ENCODE results near the gene SMARCA2.

DNA sequence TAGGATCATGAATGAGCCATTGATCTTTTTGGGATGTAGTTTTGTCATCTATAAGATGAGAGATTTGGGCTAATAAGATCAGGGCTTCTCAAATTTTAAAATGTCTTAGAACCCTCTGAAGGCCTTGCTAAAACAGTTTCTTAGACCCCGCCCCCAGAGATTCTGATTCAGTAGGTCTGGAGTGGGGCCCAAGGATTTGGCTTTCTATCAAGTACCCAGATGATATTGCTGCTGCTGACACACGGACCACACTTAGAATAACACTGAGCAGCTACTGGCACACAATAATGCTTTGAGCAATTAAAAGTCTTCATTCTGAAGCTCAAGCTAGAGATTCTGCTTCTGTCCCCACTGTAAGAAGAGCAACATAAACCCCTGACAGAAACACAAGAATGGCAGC lies 216.7 kb downstream of the SMARCA2 start:
- TF ChIP-seq, protein P1, sequence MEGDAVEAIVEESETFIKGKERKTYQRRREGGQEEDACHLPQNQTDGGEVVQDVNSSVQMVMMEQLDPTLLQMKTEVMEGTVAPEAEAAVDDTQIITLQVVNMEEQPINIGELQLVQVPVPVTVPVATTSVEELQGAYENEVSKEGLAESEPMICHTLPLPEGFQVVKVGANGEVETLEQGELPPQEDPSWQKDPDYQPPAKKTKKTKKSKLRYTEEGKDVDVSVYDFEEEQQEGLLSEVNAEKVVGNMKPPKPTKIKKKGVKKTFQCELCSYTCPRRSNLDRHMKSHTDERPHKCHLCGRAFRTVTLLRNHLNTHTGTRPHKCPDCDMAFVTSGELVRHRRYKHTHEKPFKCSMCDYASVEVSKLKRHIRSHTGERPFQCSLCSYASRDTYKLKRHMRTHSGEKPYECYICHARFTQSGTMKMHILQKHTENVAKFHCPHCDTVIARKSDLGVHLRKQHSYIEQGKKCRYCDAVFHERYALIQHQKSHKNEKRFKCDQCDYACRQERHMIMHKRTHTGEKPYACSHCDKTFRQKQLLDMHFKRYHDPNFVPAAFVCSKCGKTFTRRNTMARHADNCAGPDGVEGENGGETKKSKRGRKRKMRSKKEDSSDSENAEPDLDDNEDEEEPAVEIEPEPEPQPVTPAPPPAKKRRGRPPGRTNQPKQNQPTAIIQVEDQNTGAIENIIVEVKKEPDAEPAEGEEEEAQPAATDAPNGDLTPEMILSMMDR (IDR thresholded peaks at IDR 0.05) = no peak
- TF ChIP-seq ZFX (IDR thresholded peaks at IDR 0.05; ENCODE audit: borderline replicate concordance) = no peak
